Measurements from ENCODE around the gene CNTN5.

The CNTN5 gene

DNA sequence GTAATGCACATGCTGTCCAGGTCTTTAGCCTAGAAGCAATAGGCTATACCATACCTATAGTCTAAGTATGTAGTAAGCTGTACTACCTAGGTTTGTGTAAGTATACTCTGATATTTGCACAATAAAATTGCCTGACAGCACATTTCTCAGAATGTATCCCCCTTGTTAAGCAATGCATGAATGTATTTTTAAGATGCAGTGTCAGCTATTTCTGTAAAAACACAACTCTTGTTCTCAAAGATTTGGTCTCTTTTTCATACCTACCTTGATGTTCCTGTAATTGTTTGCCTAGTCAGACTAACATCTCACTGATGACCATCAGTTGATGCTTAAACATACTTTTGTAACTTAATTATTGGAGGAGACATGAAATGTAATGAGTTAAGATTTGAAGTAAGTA lies 619.9 kb downstream of the CNTN5 start:
- no peak for DNase-seq

DNA sequence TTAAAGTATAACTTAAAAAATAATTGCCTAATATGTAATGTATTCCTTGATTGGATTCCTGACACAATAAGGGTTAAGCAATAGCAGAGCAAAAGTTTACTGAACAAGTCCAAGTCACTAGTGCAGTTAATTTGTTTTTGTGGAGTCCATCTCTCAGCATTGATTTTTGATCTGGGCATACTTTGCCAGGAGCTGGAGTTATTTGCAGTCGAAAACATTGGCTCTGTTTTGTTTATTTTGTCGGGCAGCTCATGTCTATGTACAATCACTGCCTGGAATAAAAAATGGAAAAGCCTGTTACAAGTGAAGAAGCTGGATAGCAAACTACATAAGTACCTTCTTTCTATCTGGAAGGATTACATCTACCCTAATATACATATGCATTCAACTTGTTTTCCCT lies 625.2 kb downstream of the CNTN5 start:
- DNase-seq, result no peak

- no peak for DNase-seq
Measured at GRCh38 chr11:99670067-99670676, 649.4 kb downstream of the CNTN5 start.

- DNase-seq, result no peak
Measured at GRCh38 chr11:99671808-99672409, 651.2 kb downstream of the CNTN5 start.

DNA sequence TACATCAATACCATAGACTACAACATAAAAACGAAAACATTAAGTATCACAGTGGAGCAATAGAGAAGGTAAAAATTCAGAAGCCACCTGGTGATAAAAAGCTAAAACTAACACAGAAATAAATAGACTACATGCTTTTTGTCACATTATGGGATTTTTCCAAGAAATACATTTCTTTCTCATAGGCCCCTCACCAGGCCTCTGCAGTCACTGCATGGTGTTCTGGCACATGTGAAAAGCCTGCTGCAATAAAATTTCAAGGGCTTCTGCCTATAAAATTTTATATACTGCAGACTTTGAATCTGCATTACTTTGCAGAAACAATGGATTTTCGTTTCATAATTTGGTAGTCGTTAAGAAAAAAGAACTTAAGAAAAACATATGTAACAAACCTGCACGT lies 655.5 kb downstream of the CNTN5 start:
- DNase-seq, result no peak

DNA sequence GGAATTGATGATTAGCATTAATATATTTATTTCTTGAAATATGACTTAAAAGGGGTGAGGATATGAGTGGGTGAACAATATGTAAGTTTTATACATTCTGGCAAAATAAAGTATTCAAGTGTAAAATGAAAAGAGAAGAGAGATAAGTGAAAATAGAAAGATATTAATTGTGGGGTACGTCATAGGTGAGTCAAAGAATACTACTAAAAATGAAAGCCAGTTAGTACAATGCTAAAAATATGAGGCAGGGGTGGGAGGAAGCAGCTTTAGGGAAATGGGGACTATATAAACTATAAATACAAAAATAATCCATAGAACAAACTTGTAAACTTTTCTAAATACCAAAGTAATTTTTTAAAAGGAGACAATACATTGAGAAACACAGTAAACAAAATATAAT lies 661.4 kb downstream of the CNTN5 start:
- no peak for DNase-seq

DNA sequence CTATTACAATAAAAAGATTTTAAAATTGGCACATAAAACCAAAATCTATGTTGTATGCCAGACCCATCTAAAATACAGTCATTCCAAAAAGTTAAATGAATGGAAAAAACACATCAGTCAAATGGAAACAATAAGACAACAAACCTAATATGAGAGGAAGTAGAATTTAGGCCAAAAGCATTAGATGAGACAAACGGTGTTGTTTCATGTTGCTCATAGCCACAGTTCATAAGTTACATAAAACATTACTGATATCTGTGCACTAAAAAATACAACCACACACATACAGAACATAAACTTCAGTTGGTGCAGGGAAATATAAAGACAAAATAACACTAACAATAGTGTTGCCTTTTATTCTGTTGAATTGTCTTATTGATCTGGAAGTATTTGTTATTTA lies 661.9 kb downstream of the CNTN5 start:
- no peak for DNase-seq

GRCh38 chr11:99683933-99684332 lies 663.2 kb downstream of the CNTN5 start:
- DNase-seq, result no peak

GRCh38 chr11:99686838-99687237 lies 666.1 kb downstream of the CNTN5 start:
- no peak for DNase-seq

DNA sequence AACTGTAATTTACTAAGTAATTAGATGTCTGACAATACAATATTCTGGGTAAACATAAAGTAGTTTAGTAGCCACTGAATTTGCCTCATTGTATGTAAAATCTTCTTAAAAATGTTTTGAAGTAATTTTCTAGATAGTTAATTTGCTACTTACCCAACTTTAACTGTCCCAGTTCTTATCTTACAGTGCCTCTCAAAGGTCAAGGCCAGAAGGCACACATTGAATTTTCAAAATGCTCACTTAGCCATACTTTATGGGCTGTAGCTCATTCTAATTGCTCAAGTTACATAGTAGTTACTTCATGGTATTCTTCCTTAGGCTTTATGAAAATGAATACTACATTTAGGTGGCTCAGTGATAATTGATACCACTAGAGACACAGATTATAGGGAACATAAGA lies 666.6 kb downstream of the CNTN5 start:
- DNase-seq, result no peak

GRCh38 chr11:99693941-99694492 lies 673.3 kb downstream of the CNTN5 start:
- no peak for DNase-seq

DNA sequence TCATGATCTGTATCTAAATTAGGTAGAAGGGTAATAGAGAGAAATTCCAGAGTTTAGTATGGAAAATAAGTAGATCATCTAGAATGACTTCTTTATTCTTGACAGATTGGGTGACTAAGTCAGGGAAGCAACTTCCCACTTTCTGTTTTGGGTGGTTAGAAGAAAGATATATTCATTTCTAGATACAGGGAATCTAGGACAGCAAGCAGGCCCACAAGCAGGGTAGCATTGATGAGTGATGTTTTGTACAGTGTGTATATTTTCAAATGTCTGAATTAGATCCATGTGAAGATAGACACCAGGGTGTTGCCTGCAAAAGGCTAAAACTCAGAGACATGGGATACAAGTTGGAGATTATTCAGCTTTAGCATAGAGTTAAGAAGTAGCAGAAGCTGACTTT lies 674.4 kb downstream of the CNTN5 start:
- no peak for DNase-seq

GRCh38 chr11:99706848-99707247 lies 686.1 kb downstream of the CNTN5 start:
- DNase-seq, result no peak

GRCh38 chr11:99708928-99709672 lies 688.4 kb downstream of the CNTN5 start:
- DNase-seq, result no peak

DNA sequence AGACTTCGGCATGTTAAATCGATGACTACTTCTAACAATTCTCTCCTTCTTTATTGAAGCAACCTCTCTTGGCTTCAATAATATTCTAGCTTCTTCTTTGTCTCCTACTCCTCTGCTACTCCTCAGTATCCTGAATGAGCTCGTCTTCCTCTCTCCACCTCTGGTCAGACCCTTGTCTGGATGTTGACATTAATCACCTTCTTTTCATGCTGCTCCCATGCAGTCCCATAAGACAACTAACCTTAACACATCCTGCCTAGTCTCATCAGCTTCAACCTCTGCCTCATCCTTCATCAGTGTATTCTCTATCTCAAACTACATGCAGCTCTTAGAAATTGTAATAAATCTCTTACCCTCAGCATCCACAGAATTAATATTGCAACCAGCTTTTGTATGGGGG lies 695.6 kb downstream of the CNTN5 start:
- DNase-seq, result no peak

DNA sequence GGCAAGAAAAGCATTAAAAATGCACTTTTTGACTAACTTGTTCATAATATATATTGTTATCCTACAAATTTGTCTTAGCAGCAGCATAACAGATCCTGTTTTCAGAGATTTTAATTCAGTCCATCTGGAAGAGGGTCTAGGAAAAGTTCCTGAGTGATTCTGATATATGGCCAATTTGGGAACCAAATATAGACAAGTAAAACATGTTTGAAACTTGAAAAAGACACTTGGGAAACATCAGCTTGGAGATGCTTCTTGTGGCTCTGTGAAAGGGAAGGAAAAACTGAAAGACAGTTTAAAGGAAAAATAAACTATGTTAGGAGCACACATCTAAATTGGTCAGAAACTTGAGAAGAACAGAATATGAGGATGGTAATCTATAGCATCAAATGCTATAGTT lies 697.5 kb downstream of the CNTN5 start:
- no peak for DNase-seq

DNA sequence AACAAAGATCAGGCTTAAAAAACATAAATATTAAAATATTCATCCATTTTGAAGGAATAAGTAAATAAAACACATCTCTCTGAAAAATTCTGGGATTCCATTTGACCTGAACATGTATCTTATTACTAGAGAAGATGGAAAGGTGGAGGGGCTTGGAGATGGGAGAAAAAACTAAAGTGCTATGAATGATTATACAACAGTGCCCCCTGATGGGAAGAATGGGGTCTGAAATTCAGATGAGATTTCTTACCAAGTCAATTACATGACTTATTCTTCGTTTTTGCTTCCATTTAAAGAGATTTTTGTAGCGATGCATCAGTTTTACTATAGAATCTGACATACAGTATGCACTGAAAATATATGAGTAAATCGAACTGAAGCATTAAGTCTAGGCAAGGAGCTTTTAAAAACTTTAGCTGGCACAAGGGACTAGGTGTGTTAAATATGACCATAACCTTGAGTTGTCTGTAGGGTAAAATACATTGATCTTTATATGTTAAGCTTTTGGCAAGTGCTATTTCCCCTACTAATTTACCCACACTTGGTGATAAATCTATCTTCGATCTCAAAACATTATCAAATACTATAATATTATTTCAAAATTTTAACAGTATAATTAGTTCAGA lies 718.8 kb downstream of the CNTN5 start:
- DNase-seq, result no peak

DNA sequence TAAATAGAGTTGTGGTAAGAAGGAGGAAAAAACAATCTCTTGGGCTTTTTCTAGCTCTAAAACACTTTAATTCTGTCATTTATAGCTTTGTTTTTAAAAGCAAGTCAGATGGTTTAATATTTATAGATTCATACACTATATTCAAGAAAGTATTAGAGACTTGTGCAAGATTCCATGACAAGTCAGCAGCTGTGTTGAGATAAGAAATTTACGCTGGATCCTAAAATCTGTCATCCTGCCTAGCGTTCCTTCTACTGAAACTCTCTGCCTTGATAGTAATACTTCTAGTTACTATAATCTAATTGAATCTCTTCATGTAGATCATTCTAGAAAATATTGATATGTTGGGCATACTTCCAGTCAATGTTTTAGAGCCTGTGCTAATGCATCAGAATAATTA lies 721.8 kb downstream of the CNTN5 start:
- DNase-seq, result no peak

DNA sequence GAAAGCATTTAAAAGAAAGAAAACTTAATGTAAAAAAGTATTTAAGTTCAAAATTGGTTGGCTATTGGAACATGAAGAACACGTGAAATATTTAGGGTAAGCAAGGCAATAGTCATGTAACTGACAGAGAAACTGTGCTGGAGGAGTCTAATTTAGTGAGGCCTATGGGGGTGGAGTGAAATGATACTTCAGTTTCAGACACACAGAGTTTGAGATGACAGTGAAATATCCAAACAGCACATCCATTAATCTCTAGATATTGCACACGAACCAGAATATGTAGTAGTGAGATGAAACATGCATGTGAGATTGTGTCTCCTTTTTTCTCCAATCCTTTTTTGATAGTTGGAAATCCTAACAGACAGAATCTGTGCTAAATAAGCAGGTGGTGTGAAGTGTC lies 739.0 kb downstream of the CNTN5 start:
- DNase-seq, result no peak

GRCh38 chr11:99766811-99767210 lies 746.1 kb downstream of the CNTN5 start:
- DNase-seq, result no peak

GRCh38 chr11:99773646-99774045 lies 752.9 kb downstream of the CNTN5 start:
- no peak for DNase-seq

DNA sequence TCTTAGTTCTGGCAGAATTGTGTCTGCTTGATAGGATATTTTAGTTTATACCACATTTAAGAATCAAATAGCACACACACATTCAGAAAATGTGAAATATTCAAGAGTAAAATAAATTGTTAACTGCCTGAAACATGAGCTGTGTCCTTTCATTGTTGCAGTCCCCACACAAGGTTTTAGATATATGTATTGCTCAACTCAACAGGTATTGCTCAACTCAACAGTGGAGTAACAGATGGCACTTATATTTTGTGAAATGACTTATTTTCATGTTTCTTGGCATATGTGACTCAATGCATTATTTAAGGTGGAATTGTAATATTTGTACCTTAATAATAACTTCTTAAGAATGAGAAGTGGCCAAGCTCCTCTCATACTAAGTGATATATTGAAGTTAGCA lies 760.3 kb downstream of the CNTN5 start:
- no peak for DNase-seq

DNA sequence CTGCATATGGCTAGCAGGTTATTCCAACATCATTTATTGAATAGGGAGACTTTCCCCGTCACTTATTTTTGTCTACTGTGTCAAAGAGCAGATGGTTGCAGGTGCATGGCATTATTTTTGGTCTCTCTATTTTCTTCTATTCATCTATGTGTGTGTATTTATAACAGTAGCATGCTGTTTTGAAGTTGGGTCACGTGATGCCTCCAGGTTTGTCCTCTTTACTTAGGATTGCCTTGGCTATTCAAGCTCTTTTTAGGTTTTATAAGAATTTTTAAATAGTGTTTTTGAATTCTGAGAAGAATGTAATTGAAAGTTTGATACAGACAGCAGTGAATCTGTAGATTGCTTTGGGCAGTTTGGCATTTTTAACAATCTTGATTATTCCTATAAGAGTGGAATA lies 770.6 kb downstream of the CNTN5 start:
- DNase-seq, result no peak

DNA sequence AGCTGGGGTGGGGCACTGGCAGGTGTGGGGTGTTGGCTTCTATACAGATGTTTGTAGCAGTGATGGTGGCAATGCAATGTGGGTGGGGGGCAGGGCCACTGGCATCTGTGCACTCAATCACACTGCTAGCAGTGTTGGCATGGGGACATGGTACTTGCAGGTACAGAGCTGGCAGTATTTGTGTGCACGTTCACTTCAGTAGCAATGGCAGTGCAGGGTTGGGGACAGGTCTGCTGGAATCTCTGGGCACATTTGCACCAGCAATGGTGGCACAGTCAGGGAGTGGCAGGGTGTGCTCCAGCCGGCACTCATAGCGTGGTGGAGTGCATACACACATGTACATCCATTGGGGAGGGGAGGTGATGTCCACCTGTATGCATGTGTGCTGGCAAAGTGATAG lies 775.2 kb downstream of the CNTN5 start:
- no peak for DNase-seq

All from femur (tissue), 1 donor.